Stimulated activated CD4-positive, alpha-beta T cell treated with anti-CD3 and anti-CD28 coated beads, TNF-alpha, amount 100 ng/mL, for 48 hours (primary cell): Measurements from ENCODE around the gene APOL3.
"Not testable (repeated sequence)": the region's sequence is repeated elsewhere in the genome, so short reads cannot be mapped to it uniquely, and the experiment has no call there.

Experiments used
- DNase-seq, 3 donors: peaks; one replicate each; pipeline ENCODE4 v3.0.0-alpha.2; 2020; ENCODE audit warnings: low read depth in 3 of 3

The APOL3 gene

GRCh38 chr22:36135306-36135980, 25.1 kb downstream of the APOL3 start:
- DNase-seq = no peak

GRCh38 chr22:36134182-36134581, 26.4 kb downstream of the APOL3 start:
- no peak for DNase-seq

- no peak for DNase-seq
These were observed 28.6 kb downstream of the APOL3 start for GRCh38 chr22:36131907-36132306.

GRCh38 chr22:36129486-36130388, 30.8 kb downstream of the APOL3 start:
- no peak for DNase-seq

DNA sequence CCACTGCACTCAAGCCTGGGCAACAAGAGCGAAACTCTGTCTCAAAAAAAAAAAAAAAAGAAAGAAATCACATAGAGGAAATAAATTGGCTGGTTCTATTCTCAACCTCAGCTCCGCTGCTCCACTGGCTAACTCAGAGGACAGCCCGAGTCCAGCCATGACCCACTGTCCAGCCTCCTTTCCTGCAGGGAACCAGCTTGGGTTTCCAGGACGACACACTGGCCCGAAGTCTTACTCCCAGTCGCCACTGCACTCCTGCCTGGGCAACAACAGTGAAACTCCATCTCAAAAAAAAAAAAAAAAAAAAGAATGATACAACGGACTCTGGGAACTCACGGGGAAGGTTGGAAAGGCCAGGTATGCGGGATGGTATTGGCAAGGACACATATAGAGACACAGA, 31.5 kb downstream of the APOL3 start:
- no peak for DNase-seq

DNA sequence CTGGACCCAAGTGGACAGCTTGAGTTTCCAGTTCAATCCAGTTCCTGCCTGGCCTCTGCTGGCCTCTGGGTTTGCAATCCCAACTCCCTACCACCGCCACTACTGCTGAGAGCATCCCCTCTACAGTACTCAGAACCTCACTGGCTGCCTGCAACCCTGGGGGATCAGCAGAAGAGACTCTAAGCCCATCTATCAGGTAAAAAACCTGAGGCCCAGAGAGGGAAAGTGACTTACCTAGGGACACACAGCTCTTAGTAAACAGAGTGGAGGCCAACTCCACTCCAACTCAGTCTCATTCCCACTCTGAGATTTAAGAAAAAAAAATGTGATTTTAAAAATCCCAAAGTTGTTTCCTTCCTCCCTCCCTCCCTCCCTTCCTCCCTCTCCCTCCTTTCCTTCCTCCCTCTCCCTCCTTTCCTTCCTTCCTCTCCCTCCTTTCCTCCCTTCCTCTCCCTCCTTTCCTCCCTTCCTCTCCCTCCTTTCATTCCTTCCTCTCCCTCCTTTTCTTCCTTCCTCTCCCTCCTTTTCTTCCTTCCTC, 34.5 kb downstream of the APOL3 start:
- no peak for DNase-seq

- no peak for DNase-seq
These were observed 35.1 kb downstream of the APOL3 start for GRCh38 chr22:36125434-36125833.

GRCh38 chr22:36124666-36125065, 35.9 kb downstream of the APOL3 start:
- no peak for DNase-seq

DNA sequence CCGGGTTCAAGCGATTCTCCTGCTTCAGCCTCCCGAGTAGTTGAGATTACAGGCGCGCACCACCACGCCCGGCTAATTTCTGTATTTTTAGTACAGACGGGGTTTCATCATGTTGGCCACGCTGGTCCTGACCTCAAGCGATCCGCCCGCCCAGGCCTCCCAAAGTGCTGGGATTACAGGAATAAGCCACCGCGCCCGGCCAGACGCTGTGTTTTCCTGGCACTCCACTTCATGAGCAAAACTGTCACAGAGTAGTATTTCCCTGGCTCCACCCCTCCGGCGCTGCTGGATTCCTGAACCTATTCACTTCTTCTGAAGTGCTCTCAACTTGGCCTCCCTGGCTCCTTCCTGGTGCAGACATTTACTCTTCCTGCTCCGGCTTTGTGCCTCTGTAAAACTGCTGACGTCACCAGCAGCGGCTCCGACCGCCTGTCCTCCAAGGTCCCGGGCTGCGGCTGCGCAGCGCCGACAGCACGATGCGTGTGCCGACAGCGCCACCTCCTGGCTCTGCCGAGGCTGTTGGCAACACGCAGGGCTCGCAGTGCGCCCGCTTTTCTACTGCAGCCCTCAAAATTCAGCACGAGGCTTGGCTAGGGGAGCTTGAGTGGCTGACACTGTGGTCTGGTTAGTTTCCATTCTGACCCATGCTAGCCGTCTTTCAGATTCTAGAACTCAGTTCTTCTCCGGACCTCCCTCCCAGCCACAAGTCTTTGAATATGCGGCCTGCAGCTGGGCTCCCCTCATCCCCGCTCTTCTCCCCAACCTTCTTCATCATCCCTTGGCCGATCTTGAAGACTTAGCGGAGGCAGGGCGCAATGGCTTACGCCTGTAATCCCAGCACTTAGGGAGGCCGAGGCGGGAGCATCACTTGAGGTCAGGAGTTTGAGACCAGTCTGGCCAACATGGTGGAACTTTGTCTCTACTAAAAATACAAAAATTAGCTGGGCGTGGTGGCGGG, 36.6 kb downstream of the APOL3 start:
- DNase-seq = peak; percentile 84 to 92 (median 86)

GRCh38 chr22:36120621-36121351, 39.8 kb downstream of the APOL3 start:
- not testable (repeated sequence) for DNase-seq

DNA sequence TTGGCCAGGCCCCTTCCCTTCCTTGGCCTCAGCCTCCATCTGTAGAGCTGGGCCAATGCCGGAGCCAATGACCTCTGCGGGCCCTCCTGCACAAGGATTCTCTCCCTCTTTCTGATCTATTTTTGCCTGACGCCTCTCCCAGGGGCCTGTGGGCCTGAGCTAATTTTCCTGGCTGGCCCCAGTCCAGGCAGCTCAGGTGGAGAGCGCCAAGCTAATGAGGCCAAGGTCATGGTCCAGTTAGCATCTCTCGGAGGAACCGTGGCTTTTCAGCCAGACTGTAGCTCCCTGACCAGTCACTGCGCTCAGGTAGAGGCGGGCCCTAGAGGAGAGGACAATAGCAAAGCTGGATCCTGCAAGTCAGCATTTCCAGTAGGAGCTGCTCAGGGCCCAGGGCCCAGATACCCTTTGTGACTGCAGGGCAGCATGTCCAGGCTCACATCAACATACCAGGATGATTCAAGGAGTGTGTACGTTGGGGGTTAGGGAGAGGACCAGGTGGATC, 43.5 kb downstream of the APOL3 start:
- no peak for DNase-seq

- no peak for DNase-seq
These were observed 44.4 kb downstream of the APOL3 start for GRCh38 chr22:36116127-36116526.

DNA sequence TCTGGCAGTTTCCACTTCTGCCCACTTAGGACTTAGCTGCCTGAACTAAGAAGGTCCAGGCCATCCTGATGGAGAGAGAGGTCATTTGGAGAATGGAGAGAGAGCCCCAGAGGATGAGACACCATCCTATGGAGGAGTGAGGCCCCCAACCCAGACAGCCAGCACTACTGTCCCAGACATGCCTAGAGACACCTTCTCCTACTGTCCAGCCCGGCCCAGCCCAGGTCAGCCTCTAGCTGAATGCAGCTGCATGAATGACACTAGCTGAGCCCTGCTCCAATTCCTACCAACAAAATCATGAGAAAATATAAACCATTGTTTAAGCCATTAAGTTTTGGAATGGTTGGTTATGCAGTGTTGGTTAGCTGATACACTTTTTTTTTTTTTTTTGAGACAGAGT, 47.4 kb downstream of the APOL3 start:
- no peak for DNase-seq

GRCh38 chr22:36111316-36111715, 49.2 kb downstream of the APOL3 start:
- DNase-seq = no peak

DNA sequence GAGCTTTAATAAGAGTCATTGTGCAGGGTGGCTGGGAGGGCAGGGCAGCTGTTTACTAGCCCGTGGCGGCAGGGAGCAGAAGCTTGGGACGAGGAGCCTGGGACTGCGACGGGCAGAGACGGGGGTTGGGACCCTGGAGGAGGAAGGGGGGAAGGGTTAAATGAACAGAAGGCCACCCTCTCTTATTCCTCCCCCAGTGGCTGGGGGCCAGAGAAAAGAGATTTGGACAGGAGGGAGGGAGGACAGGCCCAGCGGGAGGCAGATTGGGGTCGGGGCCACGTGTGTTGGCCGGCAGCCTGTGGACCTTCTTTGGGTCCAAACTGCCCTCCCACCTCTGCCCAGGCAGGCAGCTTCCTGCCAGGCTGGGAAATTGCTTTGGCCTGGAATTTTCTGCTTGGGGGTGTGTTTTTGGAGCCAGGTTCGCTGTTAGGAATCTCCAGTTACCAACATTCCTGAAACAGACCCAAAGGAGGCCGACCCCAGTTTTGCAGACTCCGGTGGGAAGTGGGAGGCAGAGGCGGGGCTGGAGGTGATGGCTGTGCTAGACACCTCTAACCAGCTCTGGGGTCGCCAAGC, 50.2 kb downstream of the APOL3 start:
- DNase-seq = no peak

DNA sequence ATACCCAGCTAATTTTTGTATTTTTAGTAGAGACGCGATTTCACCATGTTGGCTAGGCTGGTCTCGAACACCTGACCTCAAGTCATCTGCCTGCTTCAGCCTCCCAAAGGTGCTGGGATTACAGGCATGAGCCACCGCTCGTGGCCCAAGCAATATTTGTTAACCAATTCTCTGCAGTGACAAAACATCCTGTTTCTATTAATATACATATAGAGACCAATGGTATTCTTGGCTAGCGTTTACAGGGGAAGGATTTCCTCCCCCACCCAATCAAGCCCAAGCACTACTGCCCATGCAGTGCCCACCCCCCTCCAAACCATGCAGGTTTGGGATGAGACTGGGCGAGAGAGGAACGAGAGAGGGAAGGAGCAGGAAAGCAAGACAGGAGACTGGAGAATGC, 53.1 kb downstream of the APOL3 start:
- DNase-seq = no peak

GRCh38 chr22:36106910-36107309, 53.6 kb downstream of the APOL3 start:
- no peak for DNase-seq

DNA sequence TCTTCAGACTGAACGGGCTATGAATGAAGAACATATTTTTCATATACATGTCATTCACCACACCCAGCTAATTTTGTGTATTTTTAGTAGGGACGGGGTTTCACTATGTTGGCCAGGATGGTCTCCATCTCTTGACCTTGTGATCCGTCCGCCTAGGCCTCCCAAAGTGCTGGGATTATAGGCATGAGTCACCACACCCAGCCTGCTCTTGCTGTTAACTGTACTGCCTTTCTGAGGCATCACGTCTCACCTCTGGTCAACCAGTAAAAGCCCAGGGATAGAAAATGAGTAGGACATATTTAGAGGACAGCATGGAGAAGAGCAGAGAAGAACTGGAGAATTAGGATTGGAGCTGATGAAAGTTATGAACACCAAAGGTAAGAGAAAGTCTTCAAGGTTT, 55.6 kb downstream of the APOL3 start:
- DNase-seq = no peak

DNA sequence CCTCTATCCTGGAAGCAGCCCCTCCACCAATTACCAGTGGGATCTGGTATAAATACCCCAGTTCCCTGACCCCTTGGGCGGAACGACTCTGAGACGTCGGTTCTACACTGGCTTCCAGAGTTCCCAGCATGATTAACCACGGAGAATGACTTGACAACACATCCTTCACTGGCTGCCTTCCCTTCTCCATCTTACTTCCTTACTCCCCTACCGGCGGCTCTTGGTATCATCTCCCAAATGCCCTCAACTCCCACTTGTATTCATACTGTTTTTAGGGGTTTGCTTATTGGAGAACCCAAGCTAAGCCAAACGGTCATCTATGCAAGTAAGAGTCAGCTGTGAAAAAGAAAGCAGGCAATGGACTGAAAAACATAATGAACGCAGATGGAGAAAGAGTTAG, 56.1 kb downstream of the APOL3 start:
- DNase-seq = no peak

DNA sequence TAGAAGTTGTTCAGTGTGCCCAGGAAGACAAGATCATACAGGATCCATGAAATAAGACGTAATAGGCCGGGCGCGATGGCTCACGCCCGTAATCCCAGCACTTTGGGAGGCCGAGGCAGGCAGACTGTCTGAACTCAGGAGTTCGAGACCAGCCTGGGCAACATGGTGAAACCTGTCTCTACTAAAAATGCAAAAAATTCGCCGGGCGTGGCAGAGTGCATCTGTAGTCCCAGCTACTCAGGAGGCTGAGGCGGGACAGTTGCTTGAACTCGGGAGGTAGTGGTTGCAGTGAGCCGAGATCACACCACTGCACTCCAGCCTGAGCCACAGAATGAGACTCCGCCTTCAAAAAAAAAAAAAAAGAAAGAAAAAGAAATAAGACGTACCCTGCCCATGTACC, 56.7 kb downstream of the APOL3 start:
- DNase-seq = no peak

GRCh38 chr22:36102995-36103394, 57.6 kb downstream of the APOL3 start:
- DNase-seq = no peak
